GM12878 (cell line): Measurements from ENCODE around the gene SHISA7. TPM values are rescaled to one million over a fixed set of nuclear protein-coding genes. Genes with fewer than 3 reads are reported as not detected.

Source experiments
- ATAC-seq: fragments of 200-7000 bp; cut with Tn5 transposase; 3 replicates; pipeline ENCODE4 v1.9.1; 2020; ENCODE audit warnings: mild to moderate bottlenecking, moderate library complexity
- BruUV-seq: library from RNA; stranded (reverse); fragments of 400-500 nt; replicated peaks from 2 replicates; lab custom pipeline; 2021; lab: Mats Ljungman, UMichigan
- CTCF ChIA-PET: fragments of 300-600 bp; sonication (Branson Sonifier 250); formaldehyde crosslinking; extraction: SDS; loops from one replicate; lab custom pipeline; 2021; ENCODE audit warnings: inconsistent platforms; lab: Yijun Ruan, JAX
- POLR2A ChIA-PET: fragments of 350-600 bp; formaldehyde crosslinking; extraction: SDS; loops from one replicate; lab custom pipeline; 2021; ENCODE audit warnings: inconsistent platforms; lab: Charles Lee
- RAD21 ChIA-PET: fragments of 300-600 bp; sonication (Branson Sonifier 250); formaldehyde crosslinking; loops from one replicate; lab custom pipeline; 2023; ENCODE audit warnings: antibody characterized with exemption; ENCODE audit not compliant: unreplicated experiment; lab: Charles Lee
- SMC1A ChIA-PET: fragments of 300-600 bp; sonication (Branson Sonifier 250); formaldehyde crosslinking; loops from one replicate; lab custom pipeline; 2023; ENCODE audit not compliant: unreplicated experiment, uncharacterized antibody; lab: Charles Lee
- DNase-seq: peaks from one replicate; pipeline ENCODE4 v3.0.0-alpha.2; 2011; ENCODE audit warnings: low read depth, low spot score
- FAIRE-seq: peaks from 3 replicates; lab custom pipeline; 2011; peaks lifted over from hg19 to GRCh38; lab: Jason Lieb, UNC
- H2AFZ ChIP-seq: 2 replicates; pipeline ENCODE4 v1.6.0; 2011; ENCODE audit warnings: low read depth, low read length, control low read depth; ENCODE audit not compliant: control insufficient read depth
- H3K27ac ChIP-seq: 2 replicates; pipeline ENCODE4 v1.5.1; 2011; ENCODE audit warnings: control low read depth; ENCODE audit not compliant: control insufficient read depth, insufficient read depth
- H3K27me3 ChIP-seq, 2 experiments: replicated peaks in 1 of 2; 2 replicates each; pipeline versions ENCODE4 v1.6.0 to v1.6.1; 2011; ENCODE audit warnings: low read length in 1 of 2; ENCODE audit not compliant: control insufficient read depth in 2 of 2, insufficient read depth in 2 of 2
- H3K36me3 ChIP-seq, 2 experiments: 2 replicates each; pipeline ENCODE4 v1.5.1; 2011; ENCODE audit warnings: low read length in 1 of 2; ENCODE audit not compliant: control insufficient read depth in 2 of 2, insufficient read depth in 2 of 2
- H3K4me1 ChIP-seq: 2 replicates; pipeline ENCODE4 v1.6.1; 2011; ENCODE audit warnings: mild to moderate bottlenecking, low read length, moderate library complexity, mixed read lengths; ENCODE audit not compliant: control insufficient read depth, insufficient read depth
- H3K4me2 ChIP-seq: 2 replicates; pipeline ENCODE4 v1.6.0; 2011; ENCODE audit warnings: control low read depth; ENCODE audit not compliant: control insufficient read depth, insufficient read depth
- H3K4me3 ChIP-seq: fragments of 200-600 bp; sonication (generic); 2 replicates; pipeline ENCODE4 v1.5.1; 2016
- H3K79me2 ChIP-seq: 2 replicates; pipeline ENCODE4 v1.6.0; 2011; ENCODE audit warnings: low read length; ENCODE audit not compliant: control insufficient read depth, insufficient read depth
- H3K9ac ChIP-seq: 2 replicates; pipeline ENCODE4 v1.8.0; 2011; ENCODE audit warnings: low read length, control low read depth, mixed read lengths; ENCODE audit not compliant: control insufficient read depth, insufficient read depth
- H3K9me3 ChIP-seq: replicated peaks from 3 replicates; pipeline ENCODE4 v1.5.1; 2011; ENCODE audit warnings: mild to moderate bottlenecking, low read length; ENCODE audit not compliant: control insufficient read depth, insufficient read depth
- H4K20me1 ChIP-seq: 2 replicates; pipeline ENCODE4 v1.6.0; 2011; ENCODE audit not compliant: control insufficient read depth, insufficient read depth
- CBX5 ChIP-seq: sonication (generic); IDR thresholded peaks from 2 replicates; pipeline ENCODE4 v1.6.1; 2016; ENCODE audit warnings: low read depth, moderate library complexity, mild to moderate bottlenecking, inconsistent platforms
- CREB1 ChIP-seq: IDR thresholded peaks from 2 replicates; pipeline ENCODE4 v1.6.1; 2012; ENCODE audit warnings: low read depth, mild to moderate bottlenecking, inconsistent platforms
- IKZF2 ChIP-seq, 2 experiments: fragments of 450-650 bp; IDR thresholded peaks; 2 replicates each; pipeline ENCODE4 v1.6.1; 2017; ENCODE audit warnings: mild to moderate bottlenecking in 2 of 2, moderate library complexity in 2 of 2
- LARP7 ChIP-seq: fragments of 450-650 bp; IDR thresholded peaks from 2 replicates; pipeline ENCODE4 v1.6.1; 2017; ENCODE audit warnings: mild to moderate bottlenecking
- NBN ChIP-seq: fragments of 450-650 bp; IDR thresholded peaks from 2 replicates; pipeline ENCODE4 v1.6.1; 2016
- RUNX3 ChIP-seq: IDR thresholded peaks from 2 replicates; pipeline ENCODE4 v1.6.1; 2012; ENCODE audit warnings: low read length, inconsistent platforms
- SMARCA5 ChIP-seq: fragments of 450-650 bp; IDR thresholded peaks from 2 replicates; pipeline ENCODE4 v1.6.1; 2017; ENCODE audit warnings: mild to moderate bottlenecking
- SP1 ChIP-seq: IDR thresholded peaks from one replicate; pipeline ENCODE4 v1.6.1; 2011; ENCODE audit warnings: low read depth, low read length
- ZNF207 ChIP-seq: fragments of 450-650 bp; IDR thresholded peaks from 2 replicates; pipeline ENCODE4 v1.6.1; 2014; ENCODE audit warnings: antibody characterized with exemption, mild to moderate bottlenecking, borderline replicate concordance
- WGBS: methylation state at CpG from one replicate; pipeline ENCODE4 v1.1.6; 2016; ENCODE audit warnings: low lambda C conversion rate; ENCODE audit not compliant: insufficient replicate concordance, insufficient coverage; ENCODE audit errors: missing lambda C conversion rate; 5-methylcytosine and 5-hydroxymethylcytosine counted together
- in situ Hi-C: fragments of 300-500 bp; cut with MboI; formaldehyde crosslinking; loops from 9 replicates; pipeline ENCODE4 v1.14.3; 2018; ENCODE audit warnings: mixed read lengths
- intact Hi-C: fragments of 100-400 bp; cut with micrococcal nuclease; formaldehyde crosslinking; loops from one replicate; pipeline ENCODE4 v1.14.2; 2022; ENCODE audit not compliant: unreplicated experiment
- polyA plus RNA-seq, 11 experiments: library from polyadenylated mRNA; depleted of rRNA in 4 of 11; unstranded in 6 of 11; stranded (reverse) in 5 of 11; fragments of >200 nt; fragmentation: Nextera tagmentation in 4 of 11; fragmentation: Illumina TruSeq in 1 of 11; extraction: Ambion mirVana in 4 of 11; extraction: Trizol in 1 of 11; gene quantifications; 1 replicate in 1 of 11; 2 replicates in 10 of 11; pipeline versions ENCODE4 v1.2.1 to v1.2.3, GENCODE V29; 2011 to 2016; ENCODE audit warnings: inconsistent platforms in 2 of 11, missing spikeins in 2 of 11, low read depth in 1 of 11
- total RNA-seq, 4 experiments: library from RNA; depleted of rRNA in 3 of 4; stranded (reverse); fragments of >200 nt in 3 of 4; fragmentation: Illumina TruSeq in 1 of 4; extraction: Trizol in 1 of 4; gene quantifications; 2 replicates each; pipeline versions ENCODE4 v1.2.1 to v1.2.3, GENCODE V29; 2013 to 2021
- TF ChIP-seq, protein P1 (sequence below): fragments of 450-650 bp; IDR thresholded peaks from 2 replicates; pipeline ENCODE4 v1.6.1; 2017; ENCODE audit warnings: mild to moderate bottlenecking, moderate library complexity

The SHISA7 gene
- total and polyA plus RNA-seq, 10 of the 15 experiments (the other 5 are each of a cell fraction or from before 2014, with no cell fraction given), result 0.03 TPM; not detected in 9

DNA sequence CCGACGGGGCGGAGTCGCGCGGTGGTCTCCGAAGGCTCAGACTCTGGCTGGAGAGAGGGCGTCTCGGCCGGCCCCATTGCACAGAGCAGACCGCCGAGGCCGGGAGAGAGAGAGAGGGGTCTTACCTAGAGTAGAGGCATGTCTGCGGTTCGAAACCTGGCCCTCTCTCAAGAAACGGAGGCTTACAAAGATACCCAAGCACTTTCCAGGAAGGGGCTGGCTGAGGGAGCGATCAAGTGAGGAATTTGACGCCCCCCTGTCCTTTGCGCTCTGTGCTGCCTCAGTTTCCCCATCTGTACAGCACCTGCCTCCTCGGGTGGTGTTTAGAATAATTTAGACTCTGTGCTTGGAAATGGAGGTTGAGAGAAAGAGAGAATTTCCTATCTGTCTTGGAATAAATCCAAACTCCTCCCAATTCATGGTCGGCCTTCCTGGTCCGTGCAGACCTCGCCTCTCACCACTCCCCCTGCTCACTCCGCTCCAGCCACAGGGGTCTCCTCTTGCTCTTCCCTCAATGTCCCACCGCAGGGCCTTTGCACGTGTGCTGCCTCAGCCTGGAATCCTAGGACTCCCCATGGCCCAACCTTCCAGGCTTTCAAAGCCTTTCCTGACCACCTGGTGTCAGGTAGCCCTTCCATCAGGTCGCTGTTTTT, 19.0 kb upstream of the SHISA7 start:
- no peaks in the 10 kb centered on the region for H3K27me3 ChIP-seq
- H3K9ac ChIP-seq, result peak overlapping the region; percentile 74
- no peaks in the 10 kb centered on the region; a peak in 1 of 4 replicates for H3K36me3 ChIP-seq
- RAD21 ChIA-PET, result interaction anchor here (0.6 to 1.0 kb wide), 11 partner anchors 14 to 843 kb away, joined by 3 to 12 read pairs (median 3); partner anchors contain the start of genes NAT14 and ZNF628
- H3K4me3 ChIP-seq, result peak overlapping the region; percentile 77
- ATAC-seq, result no peak
- peak overlapping the region; percentile 75 for H3K4me2 ChIP-seq
- TF ChIP-seq, protein P1, sequence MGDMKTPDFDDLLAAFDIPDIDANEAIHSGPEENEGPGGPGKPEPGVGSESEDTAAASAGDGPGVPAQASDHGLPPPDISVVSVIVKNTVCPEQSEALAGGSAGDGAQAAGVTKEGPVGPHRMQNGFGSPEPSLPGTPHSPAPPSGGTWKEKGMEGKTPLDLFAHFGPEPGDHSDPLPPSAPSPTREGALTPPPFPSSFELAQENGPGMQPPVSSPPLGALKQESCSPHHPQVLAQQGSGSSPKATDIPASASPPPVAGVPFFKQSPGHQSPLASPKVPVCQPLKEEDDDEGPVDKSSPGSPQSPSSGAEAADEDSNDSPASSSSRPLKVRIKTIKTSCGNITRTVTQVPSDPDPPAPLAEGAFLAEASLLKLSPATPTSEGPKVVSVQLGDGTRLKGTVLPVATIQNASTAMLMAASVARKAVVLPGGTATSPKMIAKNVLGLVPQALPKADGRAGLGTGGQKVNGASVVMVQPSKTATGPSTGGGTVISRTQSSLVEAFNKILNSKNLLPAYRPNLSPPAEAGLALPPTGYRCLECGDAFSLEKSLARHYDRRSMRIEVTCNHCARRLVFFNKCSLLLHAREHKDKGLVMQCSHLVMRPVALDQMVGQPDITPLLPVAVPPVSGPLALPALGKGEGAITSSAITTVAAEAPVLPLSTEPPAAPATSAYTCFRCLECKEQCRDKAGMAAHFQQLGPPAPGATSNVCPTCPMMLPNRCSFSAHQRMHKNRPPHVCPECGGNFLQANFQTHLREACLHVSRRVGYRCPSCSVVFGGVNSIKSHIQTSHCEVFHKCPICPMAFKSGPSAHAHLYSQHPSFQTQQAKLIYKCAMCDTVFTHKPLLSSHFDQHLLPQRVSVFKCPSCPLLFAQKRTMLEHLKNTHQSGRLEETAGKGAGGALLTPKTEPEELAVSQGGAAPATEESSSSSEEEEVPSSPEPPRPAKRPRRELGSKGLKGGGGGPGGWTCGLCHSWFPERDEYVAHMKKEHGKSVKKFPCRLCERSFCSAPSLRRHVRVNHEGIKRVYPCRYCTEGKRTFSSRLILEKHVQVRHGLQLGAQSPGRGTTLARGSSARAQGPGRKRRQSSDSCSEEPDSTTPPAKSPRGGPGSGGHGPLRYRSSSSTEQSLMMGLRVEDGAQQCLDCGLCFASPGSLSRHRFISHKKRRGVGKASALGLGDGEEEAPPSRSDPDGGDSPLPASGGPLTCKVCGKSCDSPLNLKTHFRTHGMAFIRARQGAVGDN, result 0 out of 2 replicates have a peak, but pooled peaks have one; percentile 21
- no peak for TF ChIP-seq SP1
- TF ChIP-seq LARP7, result 0 out of 2 replicates have a peak, but pooled peaks have one; percentile 39
- 0 out of 2 replicates have a peak, but pooled peaks have one; percentile 17 for TF ChIP-seq ZNF207
- 0 out of 2 replicates have a peak, but pooled peaks have one; percentile 5 for TF ChIP-seq RUNX3
- TF ChIP-seq NBN, result peak; percentile 21; the same call in 1 of the 2 replicates
- 0 out of 4 replicates have a peak, but pooled peaks of 1 of the 2 experiments have one; percentile 12 for TF ChIP-seq IKZF2 (IDR thresholded peaks at IDR 0.05)
- no peak for TF ChIP-seq CBX5
- no peak for TF ChIP-seq CREB1
- TF ChIP-seq SMARCA5, result peak; percentile 50; the same call in 1 of the 2 replicates
- FAIRE-seq, result no peak
- WGBS, result 10% methylated on average over 26 of the region's 27 CpGs
- intact Hi-C loops, result no loop called here
- no peaks in the 10 kb centered on the region for H3K4me1 ChIP-seq
- in situ Hi-C loops, result no loop called here
- no peaks in the 10 kb centered on the region for H3K9me3 ChIP-seq
- peak overlapping the region; percentile 95 for H2AFZ ChIP-seq
- peak overlapping the region; percentile 59 for H3K27ac ChIP-seq
- CTCF ChIA-PET, result interaction anchor here (0.6 to 2.5 kb wide), 7 partner anchors 13 to 303 kb away, joined by 3 to 33 read pairs (median 3); partner anchors contain the start of gene NAT14
- POLR2A ChIA-PET, result interaction anchor here (0.5 to 1.1 kb wide), 9 partner anchors 15 to 495 kb away, joined by 3 to 14 read pairs (median 3); partner anchors contain the start of genes FIZ1, KMT5C, UBE2S and ZNF628
- no peak for DNase-seq
- no peaks in the 10 kb centered on the region; the same call in 1 of the 2 replicates for H4K20me1 ChIP-seq
- H3K79me2 ChIP-seq, result peaks cover 9% of the 10 kb centered on the region
- TSS peak; percentile 94 for BruUV-seq
- SMC1A ChIA-PET, result interaction anchor here (0.6 to 1.1 kb wide), 7 partner anchors 14 to 186 kb away, joined by 3 to 5 read pairs (median 3); partner anchors contain the start of genes NAT14 and ZNF628
